NCI-H2081 treated with DMSO at 0.1 percent for 48 hours (cell line): Measurements from ENCODE around the gene FTSJ1.
A peak's percentile ranks its signal among the peaks of the same experiment; 100 is the strongest.
"Not testable (repeated sequence)": the region's sequence is repeated elsewhere in the genome, so short reads cannot be mapped to it uniquely, and the experiment has no call there.

Experiments used
- DNase-seq: peaks from one replicate; lab custom pipeline; 2025; lab: John Stamatoyannopoulos, UW

FTSJ1 gene

GRCh38 chrX:48497871-48498270 is 21.9 kb downstream of the FTSJ1 start:
- no peak for DNase-seq

- DNase-seq: no peak
Observed at GRCh38 chrX:48498374-48498809, 22.4 kb downstream of the FTSJ1 start.

GRCh38 chrX:48504261-48504660 is 28.3 kb downstream of the FTSJ1 start:
- no peak for DNase-seq

GRCh38 chrX:48505481-48505880 is 29.5 kb downstream of the FTSJ1 start:
- DNase-seq: no peak

DNA sequence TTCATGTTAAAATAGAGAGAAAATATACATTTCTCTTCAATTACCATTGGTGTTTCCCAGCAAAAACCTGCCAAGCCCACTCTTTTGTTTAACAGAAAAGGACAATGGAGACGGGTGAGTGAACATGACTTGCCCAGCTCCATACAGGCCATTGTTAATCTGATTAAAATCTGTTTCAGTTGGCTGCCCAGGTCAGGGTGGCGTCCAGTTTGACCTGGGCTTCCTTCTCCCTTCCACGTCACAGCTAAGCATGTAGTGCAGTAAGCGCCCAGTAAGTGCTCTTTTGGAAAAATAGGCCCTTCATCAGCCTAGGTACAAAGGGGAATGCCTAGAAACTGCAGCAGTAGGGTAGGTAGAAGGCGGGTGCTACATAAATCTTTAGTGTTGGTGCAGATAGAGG is 31.2 kb downstream of the FTSJ1 start:
- DNase-seq: no peak

GRCh38 chrX:48508400-48509244 is 32.6 kb downstream of the FTSJ1 start, which contains the start of gene PORCN:
PORCN (plus strand) TSS chrX:48508992; CDS start chrX:48509821, 829 bp downstream.
- DNase-seq: no peak

GRCh38 chrX:48509245-48509590 is 33.2 kb downstream of the FTSJ1 start:
- no peak for DNase-seq

DNA sequence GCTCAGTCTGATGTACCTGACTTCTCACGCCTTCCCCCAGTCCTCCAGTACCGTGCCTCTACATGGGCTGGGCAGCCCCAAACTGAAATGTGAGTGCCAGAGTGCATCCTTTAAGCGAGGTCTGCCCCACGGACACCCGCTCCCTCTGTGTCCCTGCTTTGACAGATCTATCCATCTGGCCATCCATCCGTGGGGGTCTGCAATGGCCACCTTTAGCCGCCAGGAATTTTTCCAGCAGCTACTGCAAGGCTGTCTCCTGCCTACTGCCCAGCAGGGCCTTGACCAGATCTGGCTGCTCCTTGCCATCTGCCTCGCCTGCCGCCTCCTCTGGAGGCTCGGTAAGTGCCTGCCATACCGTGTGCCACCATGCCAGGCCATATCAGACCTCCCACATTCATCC is 33.6 kb downstream of the FTSJ1 start:
- DNase-seq: no peak

DNA sequence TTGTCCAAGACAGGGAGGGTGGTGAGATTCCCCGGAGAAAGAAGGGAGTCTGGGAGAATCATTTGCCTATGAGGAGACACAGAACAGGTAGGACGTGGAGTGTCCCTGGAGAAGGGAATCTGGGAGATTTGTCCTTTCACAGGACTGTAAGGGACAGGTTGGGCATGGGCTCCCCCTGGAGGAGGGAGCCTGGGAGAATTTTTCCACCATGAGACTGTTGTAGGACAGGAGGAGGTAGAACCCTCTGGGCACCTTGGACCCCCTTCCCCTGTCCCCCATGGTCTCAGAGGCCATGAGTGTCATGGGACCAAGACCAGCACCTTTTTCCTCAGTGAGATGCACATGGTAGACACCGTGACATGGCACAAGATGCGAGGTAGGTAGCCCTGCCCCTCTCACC is 35.6 kb downstream of the FTSJ1 start:
- DNase-seq: no peak

GRCh38 chrX:48512371-48512935 is 36.5 kb downstream of the FTSJ1 start:
- DNase-seq: no peak

DNA sequence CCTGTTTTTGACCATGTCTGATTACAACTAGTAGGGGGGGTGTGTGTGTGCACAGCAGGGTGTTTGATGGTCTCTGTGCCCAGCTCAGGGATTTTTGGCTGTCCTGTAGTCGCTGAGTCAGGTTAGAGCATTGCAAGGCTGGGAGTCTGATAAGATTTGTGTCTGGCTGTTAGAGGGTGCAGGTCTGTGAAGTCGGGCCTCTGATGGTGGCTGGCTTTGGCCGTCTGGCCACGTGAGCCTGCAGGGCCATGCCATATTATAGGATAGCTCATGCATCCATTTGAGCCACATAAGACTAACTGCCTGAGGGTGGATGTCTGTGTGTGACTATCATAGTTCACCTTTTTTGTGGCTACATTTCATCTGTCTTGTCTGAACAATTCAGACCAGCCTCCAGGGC is 37.7 kb downstream of the FTSJ1 start:
- no peak for DNase-seq

DNA sequence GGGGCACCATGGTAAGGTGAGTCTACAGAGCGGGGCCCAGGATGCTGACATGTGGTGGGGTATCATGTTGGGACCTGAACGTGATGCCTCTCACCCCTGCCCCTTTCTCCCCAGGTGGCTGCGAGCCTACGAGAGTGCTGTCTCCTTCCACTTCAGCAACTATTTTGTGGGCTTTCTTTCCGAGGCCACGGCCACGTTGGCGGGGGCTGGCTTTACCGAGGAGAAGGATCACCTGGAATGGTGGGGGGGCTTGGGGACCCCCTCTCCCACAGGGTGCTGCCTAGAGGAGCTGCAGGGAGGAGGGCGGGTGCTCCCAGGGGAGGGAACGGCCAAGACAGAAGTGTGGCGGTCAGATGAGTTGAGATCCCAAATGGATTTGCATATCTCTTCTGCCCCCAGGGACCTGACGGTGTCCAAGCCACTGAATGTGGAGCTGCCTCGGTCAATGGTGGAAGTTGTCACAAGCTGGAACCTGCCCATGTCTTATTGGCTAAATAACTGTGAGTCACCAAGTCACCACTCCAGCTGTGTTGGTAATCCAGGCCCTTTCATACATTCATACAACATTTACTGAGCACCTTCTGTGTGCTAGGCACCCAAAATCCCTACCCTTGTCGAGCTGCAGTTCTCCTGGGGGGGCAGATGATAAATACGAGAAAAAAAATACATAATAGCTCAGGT is 38.3 kb downstream of the FTSJ1 start:
- DNase-seq: no peak

- no peak for DNase-seq
Observed at GRCh38 chrX:48514868-48515460, 39.0 kb downstream of the FTSJ1 start.

- DNase-seq: no peak
Observed at GRCh38 chrX:48515842-48516241, 39.8 kb downstream of the FTSJ1 start.

GRCh38 chrX:48516285-48516684 is 40.3 kb downstream of the FTSJ1 start:
- DNase-seq: no peak

GRCh38 chrX:48516987-48517386 is 41.0 kb downstream of the FTSJ1 start:
- no peak for DNase-seq

GRCh38 chrX:48519481-48519880 is 43.5 kb downstream of the FTSJ1 start:
- not testable (repeated sequence) for DNase-seq

GRCh38 chrX:48520455-48520854 is 44.5 kb downstream of the FTSJ1 start:
- DNase-seq: no peak

GRCh38 chrX:48520976-48521352 is 45.0 kb downstream of the FTSJ1 start:
- no peak for DNase-seq

GRCh38 chrX:48521353-48522243 is 45.6 kb downstream of the FTSJ1 start, which contains the start of gene EBP:
EBP (plus strand) TSS chrX:48521808; CDS start chrX:48523772, 1,964 bp downstream.
- peak; percentile 84 for DNase-seq

GRCh38 chrX:48522291-48522690 is 46.3 kb downstream of the FTSJ1 start:
- DNase-seq: no peak

DNA sequence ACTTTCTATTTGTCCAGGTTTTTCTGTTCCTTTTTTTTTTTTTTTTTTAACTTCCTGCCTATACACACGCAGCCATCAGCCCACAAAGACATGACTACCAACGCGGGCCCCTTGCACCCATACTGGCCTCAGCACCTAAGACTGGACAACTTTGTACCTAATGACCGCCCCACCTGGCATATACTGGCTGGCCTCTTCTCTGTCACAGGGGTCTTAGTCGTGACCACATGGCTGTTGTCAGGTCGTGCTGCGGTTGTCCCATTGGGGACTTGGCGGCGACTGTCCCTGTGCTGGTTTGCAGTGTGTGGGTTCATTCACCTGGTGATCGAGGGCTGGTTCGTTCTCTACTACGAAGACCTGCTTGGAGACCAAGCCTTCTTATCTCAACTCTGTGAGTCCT is 47.7 kb downstream of the FTSJ1 start:
- no peak for DNase-seq
